NB4 (cell line): ENCODE data around the gene LETM1.
A peak's percentile ranks its signal among the peaks of the same experiment; 100 is the strongest.

ENCODE experiments used
- DNase-seq: peaks from one replicate; pipeline ENCODE4 v3.0.0; 2010; ENCODE audit warnings: low read depth
- H3K4me3 ChIP-seq: one replicate; pipeline ENCODE4 v1.5.1; 2011; ENCODE audit warnings: mild to moderate bottlenecking, low read depth, low read length, moderate library complexity
- MAX ChIP-seq: IDR thresholded peaks from 2 replicates; pipeline ENCODE4 v1.6.1; 2011; ENCODE audit warnings: low read depth, low read length
- MYC ChIP-seq: IDR thresholded peaks from 2 replicates; pipeline ENCODE4 v1.6.1; 2011; ENCODE audit warnings: low read depth, low read length
- POLR2A ChIP-seq: IDR thresholded peaks from 2 replicates; pipeline ENCODE4 v1.6.1; 2011; ENCODE audit warnings: mild to moderate bottlenecking; ENCODE audit not compliant: insufficient read length; ENCODE audit errors: extremely low read depth
- TF ChIP-seq, protein P1 (sequence below): IDR thresholded peaks from one replicate; pipeline ENCODE4 v1.5.1; 2012; ENCODE audit warnings: low read depth, low read length

Gene LETM1

DNA sequence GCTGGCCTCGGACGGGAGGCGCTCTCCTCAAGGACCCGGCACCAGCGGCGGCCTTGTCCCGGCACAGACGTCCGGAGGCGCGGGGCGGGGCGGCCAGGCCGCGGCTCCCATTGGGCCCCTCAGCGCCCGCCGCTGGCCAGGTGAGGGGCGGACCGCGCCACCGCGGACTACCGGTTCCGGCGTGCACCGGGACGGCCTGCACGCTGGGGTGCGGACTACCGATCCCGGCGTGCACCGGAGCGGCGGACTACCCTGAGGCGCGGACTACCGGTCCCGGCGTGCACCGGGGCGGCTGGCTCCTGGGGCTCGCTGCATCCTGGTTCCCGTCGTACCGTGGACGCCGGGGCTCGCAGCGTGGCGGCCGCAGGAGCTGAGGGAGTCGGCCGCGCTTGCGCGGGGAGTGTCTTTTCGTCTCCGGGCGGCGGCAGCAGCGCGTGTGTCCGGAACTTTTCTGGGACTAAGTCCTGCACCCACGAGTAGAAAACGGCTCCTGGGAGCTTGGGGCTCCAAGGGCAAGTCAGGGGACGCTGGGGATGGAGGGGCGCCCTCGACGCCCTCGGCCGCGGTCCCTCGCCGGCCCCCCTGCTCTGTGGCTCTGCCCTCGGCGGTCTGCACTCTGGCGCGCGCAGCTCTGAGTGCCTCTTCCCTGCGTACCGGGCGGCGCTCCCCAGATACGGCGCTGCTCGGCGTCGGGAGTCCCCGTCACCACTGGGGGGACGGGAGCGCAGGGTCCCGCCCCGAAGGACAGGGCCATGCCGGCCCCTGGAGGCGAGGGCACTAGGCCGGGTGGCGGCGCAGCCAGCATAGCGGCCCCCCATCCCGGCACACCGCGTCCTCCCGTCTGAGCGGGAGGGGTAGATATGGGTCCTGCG lies at the start of gene LETM1:
Gene LETM1 (minus strand): TSS at position 86 of the 872 bp plus-strand sequence. CDS start 206 bp downstream, outside the sequence.
- TF ChIP-seq POLR2A, result peak; percentile 93
- TF ChIP-seq MAX, result peak; percentile 82
- TF ChIP-seq, protein P1, sequence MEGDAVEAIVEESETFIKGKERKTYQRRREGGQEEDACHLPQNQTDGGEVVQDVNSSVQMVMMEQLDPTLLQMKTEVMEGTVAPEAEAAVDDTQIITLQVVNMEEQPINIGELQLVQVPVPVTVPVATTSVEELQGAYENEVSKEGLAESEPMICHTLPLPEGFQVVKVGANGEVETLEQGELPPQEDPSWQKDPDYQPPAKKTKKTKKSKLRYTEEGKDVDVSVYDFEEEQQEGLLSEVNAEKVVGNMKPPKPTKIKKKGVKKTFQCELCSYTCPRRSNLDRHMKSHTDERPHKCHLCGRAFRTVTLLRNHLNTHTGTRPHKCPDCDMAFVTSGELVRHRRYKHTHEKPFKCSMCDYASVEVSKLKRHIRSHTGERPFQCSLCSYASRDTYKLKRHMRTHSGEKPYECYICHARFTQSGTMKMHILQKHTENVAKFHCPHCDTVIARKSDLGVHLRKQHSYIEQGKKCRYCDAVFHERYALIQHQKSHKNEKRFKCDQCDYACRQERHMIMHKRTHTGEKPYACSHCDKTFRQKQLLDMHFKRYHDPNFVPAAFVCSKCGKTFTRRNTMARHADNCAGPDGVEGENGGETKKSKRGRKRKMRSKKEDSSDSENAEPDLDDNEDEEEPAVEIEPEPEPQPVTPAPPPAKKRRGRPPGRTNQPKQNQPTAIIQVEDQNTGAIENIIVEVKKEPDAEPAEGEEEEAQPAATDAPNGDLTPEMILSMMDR, result peak; percentile 18
- TF ChIP-seq MYC, result peak; percentile 85; the same call in 1 of the 2 replicates
- peak; percentile 100 for DNase-seq
- peak within 1 kb of the TSS; percentile 78 for H3K4me3 ChIP-seq

- no peak overlapping the region for H3K4me3 ChIP-seq
- no peak for DNase-seq
- TF ChIP-seq, protein P1, result no peak
- no peak for TF ChIP-seq MYC
These were observed 48.1 kb upstream of the LETM1 start for GRCh38 chr4:1904042-1904441.

GRCh38 chr4:1903035-1903434 lies 47.1 kb upstream of the LETM1 start:
- no peak for DNase-seq
- no peak overlapping the region for H3K4me3 ChIP-seq
- TF ChIP-seq POLR2A, result no peak
- TF ChIP-seq, protein P1, result no peak

DNA sequence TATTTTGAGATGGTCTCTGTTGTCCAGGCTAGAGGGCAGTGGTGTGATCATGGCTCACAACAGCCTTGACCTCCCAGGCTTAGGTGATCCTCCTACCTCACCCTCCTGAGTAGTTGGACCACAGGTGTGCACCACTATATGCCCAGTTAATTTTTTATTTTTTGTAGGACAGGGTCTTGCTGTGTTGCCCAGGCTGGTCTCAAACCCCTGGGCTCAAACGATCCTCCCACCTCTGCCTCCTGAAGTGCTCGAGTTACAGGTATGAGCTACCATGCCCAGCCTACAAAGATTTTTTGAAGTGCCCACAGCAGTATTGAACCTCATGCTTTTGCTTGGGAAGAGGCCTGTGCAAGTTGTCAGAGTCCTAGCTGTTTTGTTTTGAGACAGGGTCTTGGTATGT lies 46.3 kb upstream of the LETM1 start:
- DNase-seq, result no peak
- no peak overlapping the region for H3K4me3 ChIP-seq
- TF ChIP-seq POLR2A, result no peak
- TF ChIP-seq, protein P1, result no peak
- TF ChIP-seq MAX, result no peak
- no peak for TF ChIP-seq MYC

DNA sequence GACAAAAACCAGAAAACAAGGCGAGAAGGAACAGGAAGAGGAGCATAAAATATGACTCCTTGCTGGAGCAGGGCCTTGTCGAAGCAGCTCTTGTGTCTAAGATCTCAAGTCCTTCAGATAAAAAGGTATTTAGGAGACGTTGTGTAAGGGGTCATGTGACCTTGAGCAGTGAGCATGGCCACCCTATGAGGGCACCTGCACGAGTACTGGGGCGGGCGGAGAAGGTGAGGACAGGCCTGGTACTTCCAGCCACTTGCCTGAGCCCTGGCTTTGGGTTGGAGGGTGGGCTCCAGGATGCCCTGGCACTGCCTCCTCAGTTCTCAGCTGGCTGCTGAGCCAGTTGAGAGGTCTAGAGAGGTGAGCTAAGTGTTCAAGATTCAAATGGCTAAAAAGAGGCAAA lies 45.2 kb upstream of the LETM1 start:
- no peak overlapping the region for H3K4me3 ChIP-seq
- no peak for DNase-seq
- TF ChIP-seq POLR2A (no peak), MAX (no peak), MYC (no peak)
- TF ChIP-seq, protein P1, result no peak

GRCh38 chr4:1900624-1901023 lies 44.7 kb upstream of the LETM1 start:
- DNase-seq, result no peak
- TF ChIP-seq, protein P1, result no peak
- no peak for TF ChIP-seq MAX
- no peak for TF ChIP-seq POLR2A
- TF ChIP-seq MYC, result no peak

More at GRCh38 chr4:1900624-1901023, 44.7 kb upstream of the LETM1 start:
- H3K4me3 ChIP-seq, result no peak overlapping the region
